GM18868 (cell line): ENCODE data around the gene PALM2AKAP2.

Source experiments
- ATAC-seq: cut with Tn5 transposase; IDR thresholded peaks from one replicate; pipeline ENCODE4 v1.9.1; 2021; ENCODE audit warnings: mild to moderate bottlenecking, moderate library complexity; ENCODE audit not compliant: unreplicated experiment

The PALM2AKAP2 gene

GRCh38 chr9:109771796-109772531 lies 8.0 kb upstream of the PALM2AKAP2 start:
- no peak for ATAC-seq

GRCh38 chr9:109775516-109775915 lies 4.5 kb upstream of the PALM2AKAP2 start:
- no peak for ATAC-seq

- ATAC-seq: no peak
Measured at GRCh38 chr9:109776391-109776790, 3.6 kb upstream of the PALM2AKAP2 start.

GRCh38 chr9:109780453-109781033 lies 545 bp downstream of the PALM2AKAP2 start:
- ATAC-seq: peak; percentile 26

- no peak for ATAC-seq
Measured at GRCh38 chr9:109781086-109781485, 1.1 kb downstream of the PALM2AKAP2 start.

GRCh38 chr9:109781541-109782197 lies 1.7 kb downstream of the PALM2AKAP2 start:
- no peak for ATAC-seq

GRCh38 chr9:109787735-109788134 lies 7.7 kb downstream of the PALM2AKAP2 start:
- no peak for ATAC-seq

GRCh38 chr9:109789556-109789955 lies 9.6 kb downstream of the PALM2AKAP2 start:
- no peak for ATAC-seq

- ATAC-seq: no peak
Measured at GRCh38 chr9:109789971-109790370, 10.0 kb downstream of the PALM2AKAP2 start.

GRCh38 chr9:109791003-109791677 lies 11.1 kb downstream of the PALM2AKAP2 start:
- no peak for ATAC-seq

GRCh38 chr9:109791747-109792146 lies 11.7 kb downstream of the PALM2AKAP2 start:
- ATAC-seq: no peak

- ATAC-seq: no peak
Measured at GRCh38 chr9:109792951-109793546, 13.1 kb downstream of the PALM2AKAP2 start.

GRCh38 chr9:109793921-109794320 lies 13.9 kb downstream of the PALM2AKAP2 start:
- ATAC-seq: no peak

GRCh38 chr9:109794361-109795012 lies 14.5 kb downstream of the PALM2AKAP2 start:
- ATAC-seq: no peak

- ATAC-seq: no peak
Measured at GRCh38 chr9:109795613-109796012, 15.6 kb downstream of the PALM2AKAP2 start.

GRCh38 chr9:109796078-109796477 lies 16.1 kb downstream of the PALM2AKAP2 start:
- ATAC-seq: no peak

- peak; percentile 74 for ATAC-seq
Measured at GRCh38 chr9:109797006-109797405, 17.0 kb downstream of the PALM2AKAP2 start.

GRCh38 chr9:109797509-109797908 lies 17.5 kb downstream of the PALM2AKAP2 start:
- ATAC-seq: no peak

GRCh38 chr9:109799141-109799540 lies 19.1 kb downstream of the PALM2AKAP2 start:
- no peak for ATAC-seq

- no peak for ATAC-seq
Measured at GRCh38 chr9:109799792-109800191, 19.8 kb downstream of the PALM2AKAP2 start.

GRCh38 chr9:109801484-109801883 lies 21.5 kb downstream of the PALM2AKAP2 start:
- ATAC-seq: no peak
